Glutamatergic neuron (in vitro differentiated cells): ENCODE measurements around the gene AFF4. TPM values are rescaled to one million over a fixed set of nuclear protein-coding genes. Genes with fewer than 3 reads are reported as not detected.
A peak's percentile ranks its signal among the peaks of the same experiment; 100 is the strongest.

Source experiments
- DNase-seq: peaks from one replicate; pipeline ENCODE4 v3.0.0; 2022
- H3K27ac Mint-ChIP-seq: one replicate; pipeline ENCODE4 v1.8.0; 2020; ENCODE audit warnings: mild to moderate bottlenecking, mixed read lengths, inconsistent platforms; ENCODE audit not compliant: unreplicated experiment
- H3K27me3 Mint-ChIP-seq: one replicate; pipeline ENCODE4 v1.8.0; 2020; ENCODE audit warnings: mild to moderate bottlenecking, moderate library complexity, mixed read lengths, inconsistent platforms; ENCODE audit not compliant: unreplicated experiment
- H3K36me3 Mint-ChIP-seq: one replicate; pipeline ENCODE4 v1.8.0; 2020; ENCODE audit warnings: mild to moderate bottlenecking, mixed read lengths, inconsistent platforms; ENCODE audit not compliant: unreplicated experiment
- H3K4me1 Mint-ChIP-seq: one replicate; pipeline ENCODE4 v1.8.0; 2020; ENCODE audit warnings: mild to moderate bottlenecking, low read depth, mixed read lengths, inconsistent platforms; ENCODE audit not compliant: unreplicated experiment
- H3K4me3 Mint-ChIP-seq: one replicate; pipeline ENCODE4 v1.8.0; 2020; ENCODE audit warnings: mild to moderate bottlenecking, mixed read lengths, inconsistent platforms; ENCODE audit not compliant: unreplicated experiment
- H3K9me3 Mint-ChIP-seq: one replicate; pipeline ENCODE4 v1.8.0; 2020; ENCODE audit warnings: mild to moderate bottlenecking, moderate library complexity, mixed read lengths, inconsistent platforms; ENCODE audit not compliant: unreplicated experiment
- CTCF ChIP-seq: fragments of 200-600 bp; sonication (generic); IDR thresholded peaks from one replicate; pipeline ENCODE4 v1.5.0; 2021; ENCODE audit not compliant: partially characterized antibody, unreplicated experiment
- total RNA-seq: library from RNA; stranded (reverse); fragmentation: NEBNext Ultra II Directional; extraction: Animal tissue kit (Norgen Biotek cat#: 25700); gene quantifications from one replicate; pipeline ENCODE4 v1.2.1, GENCODE V29; 2021; ENCODE audit not compliant: unreplicated experiment

The AFF4 gene
- total RNA-seq, 1 donor from 2014 or later, result 135 TPM

GRCh38 chr5:132872788-132873118 lies 90.7 kb downstream of the AFF4 start:
- peaks cover 2% of the 10 kb centered on the region for H3K27me3 Mint-ChIP-seq
- no peaks in the 10 kb centered on the region for H3K4me1 Mint-ChIP-seq
- H3K27ac Mint-ChIP-seq, result no peak overlapping the region
- no peaks in the 10 kb centered on the region for H3K36me3 Mint-ChIP-seq
- no peak for DNase-seq
- TF ChIP-seq CTCF, result no peak
- no peak overlapping the region for H3K4me3 Mint-ChIP-seq
- H3K9me3 Mint-ChIP-seq, result peaks cover 6% of the 10 kb centered on the region

GRCh38 chr5:132871459-132872284 lies 91.8 kb downstream of the AFF4 start:
- DNase-seq, result no peak
- H3K27ac Mint-ChIP-seq, result no peak overlapping the region
- peaks cover 7% of the 10 kb centered on the region for H3K4me1 Mint-ChIP-seq
- peaks cover 2% of the 10 kb centered on the region for H3K27me3 Mint-ChIP-seq
- no peaks in the 10 kb centered on the region for H3K36me3 Mint-ChIP-seq
- TF ChIP-seq CTCF, result no peak
- H3K4me3 Mint-ChIP-seq, result no peak overlapping the region
- peaks cover 6% of the 10 kb centered on the region for H3K9me3 Mint-ChIP-seq

- no peak for DNase-seq
- Mint-ChIP-seq H3K27me3 (peaks cover 4% of the 10 kb centered on the region), H3K36me3 (no peaks in the 10 kb centered on the region), H3K9me3 (peaks cover 9% of the 10 kb centered on the region), H3K4me1 (peaks cover 10% of the 10 kb centered on the region), H3K4me3 (no peak overlapping the region), H3K27ac (no peak overlapping the region)
- no peak for TF ChIP-seq CTCF
Observed at GRCh38 chr5:132870801-132871200, 92.6 kb downstream of the AFF4 start.

- Mint-ChIP-seq H3K36me3 (no peaks in the 10 kb centered on the region), H3K27ac (no peak overlapping the region), H3K9me3 (peaks cover 13% of the 10 kb centered on the region), H3K4me3 (no peak overlapping the region), H3K4me1 (peaks cover 11% of the 10 kb centered on the region), H3K27me3 (peaks cover 4% of the 10 kb centered on the region)
- DNase-seq, result no peak
- TF ChIP-seq CTCF, result no peak
Observed at GRCh38 chr5:132868754-132869153, 94.7 kb downstream of the AFF4 start.

GRCh38 chr5:132867046-132867451 lies 96.4 kb downstream of the AFF4 start:
- TF ChIP-seq CTCF, result no peak
- peak overlapping the region; percentile 97 for H3K27ac Mint-ChIP-seq
- H3K9me3 Mint-ChIP-seq, result peaks cover 8% of the 10 kb centered on the region
- no peaks in the 10 kb centered on the region for H3K36me3 Mint-ChIP-seq
- peaks cover 11% of the 10 kb centered on the region for H3K4me1 Mint-ChIP-seq
- H3K27me3 Mint-ChIP-seq, result peaks cover 3% of the 10 kb centered on the region
- no peak for DNase-seq
- peak overlapping the region; percentile 96 for H3K4me3 Mint-ChIP-seq
